Measurements from ENCODE around the gene KIAA0825.

GRCh38 chr5:94457788-94458187, 160.6 kb downstream of the KIAA0825 start:
- TF ChIP-seq CTCF (IDR thresholded peaks at IDR 0.05) (no peak), POLR2A (IDR thresholded peaks at IDR 0.05) (no peak), EP300 (IDR thresholded peaks at IDR 0.05) (no peak)

All from tibial nerve (tissue), 4 donors.